HCT116 (cell line): ENCODE measurements around the gene LRRC61.
"Not testable (repeated sequence)": the region's sequence is repeated elsewhere in the genome, so short reads cannot be mapped to it uniquely, and the experiment has no call there.

Experiments used
- CEBPB ChIP-seq: IDR thresholded peaks from 2 replicates; pipeline ENCODE4 v1.6.1; 2012; ENCODE audit warnings: low read depth
- CTCF ChIP-seq, 3 experiments: fragments of 200-600 bp in 1 of 3; sonication (generic) in 1 of 3; IDR thresholded peaks in 2 of 3; conservative IDR thresholded peaks in 1 of 3; 2 replicates each; pipeline ENCODE4 v1.5.1; 2012 to 2017; ENCODE audit warnings: low read depth in 2 of 3, low read length in 2 of 3, antibody characterized with exemption in 1 of 3, borderline replicate concordance in 1 of 3, control low read depth in 1 of 3, mild to moderate bottlenecking in 1 of 3, mixed read lengths in 1 of 3, mixed run types in 1 of 3, moderate library complexity in 1 of 3; ENCODE audit not compliant: insufficient read depth in 1 of 3
- EGR1 ChIP-seq: IDR thresholded peaks from 2 replicates; pipeline ENCODE4 v1.6.1; 2012; ENCODE audit warnings: low read depth
- EZH2 ChIP-seq: fragments of 200-600 bp; sonication (generic); IDR thresholded peaks from 2 replicates; pipeline ENCODE4 v1.6.1; 2017; ENCODE audit warnings: antibody characterized with exemption, mixed run types
- EZH2phosphoT487 ChIP-seq: fragments of 200-600 bp; IDR thresholded peaks from 2 replicates; pipeline ENCODE4 v1.6.1; 2018; ENCODE audit warnings: antibody characterized with exemption, borderline replicate concordance
- MAX ChIP-seq: IDR thresholded peaks from 2 replicates; pipeline ENCODE4 v1.6.1; 2012
- POLR2A ChIP-seq: IDR thresholded peaks from 2 replicates; pipeline ENCODE4 v1.7.0; 2011; ENCODE audit warnings: borderline replicate concordance; ENCODE audit not compliant: insufficient read depth, insufficient read length; ENCODE audit errors: extremely low read depth
- POLR2AphosphoS5 ChIP-seq: IDR thresholded peaks from 2 replicates; pipeline ENCODE4 v1.6.1; 2011; ENCODE audit warnings: mild to moderate bottlenecking, low read depth, low read length, moderate library complexity
- RAD21 ChIP-seq: IDR thresholded peaks from 2 replicates; pipeline ENCODE4 v1.6.1; 2012; ENCODE audit warnings: low read depth, mild to moderate bottlenecking
- REST ChIP-seq: IDR thresholded peaks from 2 replicates; pipeline ENCODE4 v1.6.1; 2012; ENCODE audit warnings: low read depth
- SP1 ChIP-seq: IDR thresholded peaks from 2 replicates; pipeline ENCODE4 v1.6.1; 2012; ENCODE audit warnings: low read depth
- TCF7L2 ChIP-seq: IDR thresholded peaks from 2 replicates; pipeline ENCODE4 v1.7.0; 2011; ENCODE audit warnings: borderline replicate concordance, inconsistent platforms; ENCODE audit not compliant: insufficient read depth, insufficient read length; ENCODE audit errors: extremely low read depth
- ZBTB33 ChIP-seq: IDR thresholded peaks from 2 replicates; pipeline ENCODE4 v1.6.1; 2011; ENCODE audit warnings: mild to moderate bottlenecking, low read length, moderate library complexity; ENCODE audit not compliant: insufficient replicate concordance; ENCODE audit errors: extremely low read depth
- ZFX ChIP-seq: fragments of 450-650 bp; IDR thresholded peaks from 2 replicates; pipeline ENCODE4 v1.6.1; 2017

GRCh38 chr7:150276132-150276695, 46.9 kb upstream of the LRRC61 start:
- TF ChIP-seq CTCF (IDR thresholded peaks at IDR 0.05 in 2 of 3, conservative IDR thresholded peaks at IDR 0.05 in 1 of 3; ENCODE audit: borderline replicate concordance in 1 of 3, insufficient read depth in 1 of 3, low read depth in 2 of 3, low read length in 2 of 3) (peak; percentile 45 to 55 (median 54); a peak in 5 of 6 replicates), RAD21 (peak; percentile 66)
- TF ChIP-seq ZBTB33, EGR1, POLR2A, SP1, EZH2, CEBPB, POLR2AphosphoS5, ZFX, EZH2phosphoT487, REST, MAX, TCF7L2: not testable (repeated sequence)
